IMR-90 (cell line): ENCODE data around the gene LINC00632. TPM values are rescaled to one million over a fixed set of nuclear protein-coding genes. Genes with fewer than 3 reads are reported as not detected.

Source experiments
- ATAC-seq: fragments of 200-7000 bp; cut with Tn5 transposase; 2 replicates; pipeline ENCODE4 v1.9.1; 2020; ENCODE audit warnings: low read depth, mild to moderate bottlenecking, moderate library complexity
- BruUV-seq: library from RNA; stranded (reverse); fragments of 400-500 nt; replicated peaks from 2 replicates; lab custom pipeline; 2021; lab: Mats Ljungman, UMichigan
- CTCF ChIA-PET: fragments of 300-600 bp; formaldehyde crosslinking; extraction: SDS; loops from one replicate; lab custom pipeline; 2021; ENCODE audit warnings: antibody characterized with exemption; lab: Yijun Ruan, JAX
- POLR2A ChIA-PET: fragments of 300-600 bp; sonication (Branson Sonifier 250); formaldehyde crosslinking; loops from one replicate; lab custom pipeline; 2022; ENCODE audit warnings: antibody characterized with exemption; ENCODE audit not compliant: unreplicated experiment; lab: Charles Lee
- DNase-seq: peaks from one replicate; pipeline ENCODE4 v3.0.0; 2013
- H2AFZ ChIP-seq: replicated peaks from 2 replicates; pipeline ENCODE3; 2013; ENCODE audit warnings: low read length, mild to moderate bottlenecking; ENCODE audit not compliant: poor library complexity
- H2AK5ac ChIP-seq: 2 replicates; pipeline ENCODE4 v1.6.1; 2013; ENCODE audit warnings: low read depth, low read length, inconsistent platforms
- H2AK9ac ChIP-seq: replicated peaks from 2 replicates; pipeline ENCODE3; 2013; ENCODE audit warnings: mild to moderate bottlenecking, low read depth, low read length, moderate library complexity; ENCODE audit not compliant: poor library complexity
- H2BK120ac ChIP-seq: 2 replicates; pipeline ENCODE4 v1.6.1; 2013; ENCODE audit warnings: low read depth, low read length, inconsistent platforms
- H2BK15ac ChIP-seq: 3 replicates; pipeline ENCODE4 v1.6.1; 2013; ENCODE audit warnings: low read depth, low read length, inconsistent platforms
- H2BK20ac ChIP-seq: 2 replicates; pipeline ENCODE4 v1.6.1; 2013; ENCODE audit warnings: low read depth, mild to moderate bottlenecking, inconsistent platforms, low read length, moderate library complexity
- H2BK5ac ChIP-seq: 2 replicates; pipeline ENCODE4 v1.6.1; 2013; ENCODE audit warnings: mild to moderate bottlenecking, low read depth, low read length, inconsistent platforms; ENCODE audit not compliant: poor library complexity, severe bottlenecking
- H3K14ac ChIP-seq: replicated peaks from 2 replicates; pipeline ENCODE4 v1.6.1; 2013; ENCODE audit warnings: low read depth, low read length, inconsistent platforms
- H3K18ac ChIP-seq: 2 replicates; pipeline ENCODE4 v1.6.1; 2013; ENCODE audit warnings: low read depth, low read length, control low read depth
- H3K23ac ChIP-seq: 2 replicates; pipeline ENCODE4 v1.6.1; 2013; ENCODE audit warnings: low read depth, low read length, inconsistent platforms
- H3K27ac ChIP-seq: 2 replicates; pipeline ENCODE4 v1.5.1; 2013; ENCODE audit warnings: mild to moderate bottlenecking, control low read depth, low read length; ENCODE audit not compliant: insufficient read depth
- H3K27me3 ChIP-seq: 2 replicates; pipeline ENCODE4 v1.6.1; 2013; ENCODE audit warnings: low read length; ENCODE audit not compliant: control insufficient read depth, insufficient read depth
- H3K36me3 ChIP-seq: 2 replicates; pipeline ENCODE4 v1.6.1; 2013; ENCODE audit warnings: low read length, mixed read lengths; ENCODE audit not compliant: control insufficient read depth, insufficient read depth
- H3K4ac ChIP-seq: 2 replicates; pipeline ENCODE4 v1.6.1; 2013; ENCODE audit warnings: low read depth, low read length, inconsistent platforms
- H3K4me1 ChIP-seq: 2 replicates; pipeline ENCODE4 v1.6.1; 2013; ENCODE audit warnings: low read length, mixed read lengths; ENCODE audit not compliant: control insufficient read depth, insufficient read depth
- H3K4me2 ChIP-seq: 2 replicates; pipeline ENCODE4 v1.6.1; 2013; ENCODE audit warnings: low read depth, mild to moderate bottlenecking, control low read depth, low read length, moderate library complexity
- H3K4me3 ChIP-seq: 2 replicates; pipeline ENCODE4 v1.5.1; 2013; ENCODE audit warnings: low read depth, mild to moderate bottlenecking, control low read depth, low read length, moderate library complexity; ENCODE audit not compliant: insufficient read depth
- H3K56ac ChIP-seq: 2 replicates; pipeline ENCODE4 v1.6.1; 2013; ENCODE audit warnings: low read length, inconsistent platforms; ENCODE audit not compliant: insufficient read depth; ENCODE audit errors: extremely low read depth
- H3K79me1 ChIP-seq, 2 experiments: 2 replicates each; pipeline ENCODE4 v1.6.1; 2013; ENCODE audit warnings: low read length in 2 of 2, inconsistent platforms in 1 of 2, low read depth in 1 of 2
- H3K9ac ChIP-seq: 2 replicates; pipeline ENCODE4 v1.6.1; 2013; ENCODE audit warnings: low read depth, low read length, control low read depth
- H3K9me1 ChIP-seq: 2 replicates; pipeline ENCODE4 v1.6.1; 2013; ENCODE audit warnings: low read length, inconsistent platforms; ENCODE audit not compliant: insufficient read depth
- H3K9me3 ChIP-seq: 2 replicates; pipeline ENCODE4 v1.6.1; 2013; ENCODE audit warnings: low read length; ENCODE audit not compliant: control insufficient read depth, insufficient read depth
- H4K20me1 ChIP-seq: 2 replicates; pipeline ENCODE4 v1.6.1; 2013; ENCODE audit warnings: low read length, inconsistent platforms; ENCODE audit not compliant: insufficient read depth
- H4K5ac ChIP-seq: 2 replicates; pipeline ENCODE4 v1.6.1; 2013; ENCODE audit warnings: mild to moderate bottlenecking, low read depth, low read length, control low read depth
- H4K8ac ChIP-seq, 2 experiments: 2 replicates each; pipeline ENCODE4 v1.6.1; 2013; ENCODE audit warnings: low read depth in 2 of 2, low read length in 2 of 2, control low read depth in 1 of 2, inconsistent platforms in 1 of 2
- H4K91ac ChIP-seq: 2 replicates; pipeline ENCODE4 v1.6.1; 2013; ENCODE audit warnings: low read depth, low read length, inconsistent platforms; ENCODE audit not compliant: insufficient read depth
- BHLHE40 ChIP-seq: fragments of 150-350 bp; IDR thresholded peaks from 2 replicates; pipeline ENCODE4 v1.6.1; 2016; ENCODE audit warnings: mild to moderate bottlenecking, low read depth, low read length
- CEBPB ChIP-seq: IDR thresholded peaks from 2 replicates; pipeline ENCODE4 v1.6.1; 2012; ENCODE audit warnings: low read depth, low read length, improper control_type of control experiment
- MXI1 ChIP-seq: IDR thresholded peaks from 2 replicates; pipeline ENCODE4 v1.6.1; 2012; ENCODE audit warnings: low read depth, mild to moderate bottlenecking, low read length, moderate library complexity, borderline replicate concordance
- POLR2A ChIP-seq: IDR thresholded peaks from 2 replicates; pipeline ENCODE4 v1.6.1; 2012; ENCODE audit warnings: mild to moderate bottlenecking, low read depth, low read length
- RAD21 ChIP-seq: IDR thresholded peaks from 2 replicates; pipeline ENCODE4 v1.6.1; 2012; ENCODE audit warnings: low read length, improper control_type of control experiment
- WGBS, 2 experiments: methylation state at CpG; one replicate each; pipeline versions ENCODE4 v1.1.5 to v1.1.7; 2013; ENCODE audit warnings: missing lambda C conversion rate in 2 of 2; ENCODE audit not compliant: insufficient read length in 1 of 2; ENCODE audit errors: extremely low coverage in 2 of 2; 5-methylcytosine and 5-hydroxymethylcytosine counted together
- dilution Hi-C: fragments of 300-500 bp; cut with HindIII; formaldehyde crosslinking; loops from one replicate; pipeline ENCODE4 v1.14.3; 2018; ENCODE audit warnings: low sequenced_read_pairs; ENCODE audit not compliant: unreplicated experiment
- in situ Hi-C: fragments of 300-500 bp; cut with MboI; formaldehyde crosslinking; loops from 3 replicates; pipeline ENCODE4 v1.14.3; 2019; ENCODE audit warnings: low sequenced_read_pairs, inconsistent platforms, mixed read lengths
- intact Hi-C: fragments of 100-400 bp; cut with micrococcal nuclease; formaldehyde crosslinking; loops from 2 replicates; pipeline ENCODE4 v1.10.0; 2022
- polyA plus RNA-seq, 3 experiments: library from polyadenylated mRNA; depleted of rRNA; stranded (reverse); fragments of >200 nt; gene quantifications; 2 replicates each; pipeline ENCODE4 v1.2.3, GENCODE V29; 2012; ENCODE audit warnings: low replicate concordance in 1 of 3
- total RNA-seq: library from RNA; depleted of rRNA; stranded (reverse); fragments of >200 nt; gene quantifications from 2 replicates; pipeline ENCODE4 v1.2.3, GENCODE V29; 2012

LINC00632 gene
- total and polyA plus RNA-seq, 2 of the 4 experiments (the other 2 are of a cell fraction), result 7.2 to 25.0 TPM

GRCh38 chrX:140713174-140713539, 3.6 kb downstream of the LINC00632 start:
- Histone ChIP-seq H2BK120ac (no peak overlapping the region), H3K27me3 (no peaks in the 10 kb centered on the region), H3K14ac (no peak overlapping the region), H3K9me3 (no peaks in the 10 kb centered on the region), H3K27ac (peak overlapping the region; percentile 34; the same call in 1 of the 2 replicates), H2BK15ac (no peak overlapping the region), H3K36me3 (no peaks in the 10 kb centered on the region), H4K5ac (no peak overlapping the region), H2AK5ac (no peak overlapping the region), H3K56ac (no peak overlapping the region), H3K79me1 (no peaks in the 10 kb centered on the region), H3K4me2 (peak overlapping the region; percentile 61; the same call in 1 of the 2 replicates), H2AFZ (no peak overlapping the region), H3K4ac (no peak overlapping the region), H4K8ac (no peak overlapping the region), H3K18ac (no peak overlapping the region), H3K9ac (no peak overlapping the region), H4K20me1 (no peaks in the 10 kb centered on the region), H2AK9ac (no peak overlapping the region), H4K91ac (no peak overlapping the region), H3K4me3 (peak overlapping the region; percentile 18; the same call in 1 of the 2 replicates), H2BK5ac (no peak overlapping the region), H3K9me1 (no peaks in the 10 kb centered on the region), H3K4me1 (no peaks in the 10 kb centered on the region), H2BK20ac (no peak overlapping the region), H3K23ac (no peak overlapping the region)
- CTCF ChIA-PET, result no interaction called here
- intact Hi-C loops (no loop called here), dilution Hi-C loops (no loop called here), in situ Hi-C loops (no loop called here)
- no TSS peak for BruUV-seq
- POLR2A ChIA-PET, result no interaction called here
- DNase-seq (no peak), ATAC-seq (no peak; the same call in 1 of the 2 replicates)
- no CpG with 5 or more reads among the region's 6 CpGs for WGBS, 2 experiments
- no peak for TF ChIP-seq POLR2A
- no peak for TF ChIP-seq RAD21
- no peak for TF ChIP-seq CEBPB
- TF ChIP-seq MXI1, result no peak
- TF ChIP-seq BHLHE40, result no peak
